HG03432 (cell line): ENCODE data around the gene GSE1.

ENCODE experiments used
- ATAC-seq: cut with Tn5 transposase; IDR thresholded peaks from one replicate; pipeline ENCODE4 v1.9.1; 2021; ENCODE audit warnings: mild to moderate bottlenecking, moderate library complexity; ENCODE audit not compliant: unreplicated experiment

Gene GSE1

GRCh38 chr16:85612801-85613603 is at the start of gene GSE1:
TSS of gene GSE1 (plus strand) at chr16:85613322. CDS start at chr16:85613392, 70 bp downstream.
- peak; percentile 45 for ATAC-seq

- no peak for ATAC-seq
Measured at GRCh38 chr16:85563515-85564276, 49.4 kb upstream of the GSE1 start.

- no peak for ATAC-seq
Measured at GRCh38 chr16:85564277-85565051, 48.7 kb upstream of the GSE1 start.

- no peak for ATAC-seq
Measured at GRCh38 chr16:85565340-85565739, 47.8 kb upstream of the GSE1 start.

- no peak for ATAC-seq
Measured at GRCh38 chr16:85565801-85566526, 47.2 kb upstream of the GSE1 start.

GRCh38 chr16:85566561-85567100 is 46.5 kb upstream of the GSE1 start:
- ATAC-seq: no peak

GRCh38 chr16:85567101-85567866 is 45.8 kb upstream of the GSE1 start:
- no peak for ATAC-seq

GRCh38 chr16:85567935-85568334 is 45.2 kb upstream of the GSE1 start:
- ATAC-seq: no peak

GRCh38 chr16:85568519-85568918 is 44.6 kb upstream of the GSE1 start:
- ATAC-seq: no peak

- no peak for ATAC-seq
Measured at GRCh38 chr16:85569039-85569614, 44.0 kb upstream of the GSE1 start.

GRCh38 chr16:85569615-85570212 is 43.4 kb upstream of the GSE1 start:
- peak; percentile 65 for ATAC-seq

- peak; percentile 35 for ATAC-seq
Measured at GRCh38 chr16:85570213-85570734, 42.8 kb upstream of the GSE1 start.

- ATAC-seq: peak; percentile 47
Measured at GRCh38 chr16:85570735-85571562, 42.2 kb upstream of the GSE1 start.

- peak; percentile 9 for ATAC-seq
Measured at GRCh38 chr16:85571563-85571812, 41.6 kb upstream of the GSE1 start.

GRCh38 chr16:85571813-85572619 is 41.1 kb upstream of the GSE1 start:
- peak; percentile 23 for ATAC-seq

GRCh38 chr16:85573045-85573695 is 40.0 kb upstream of the GSE1 start:
- ATAC-seq: no peak
